CD4-positive, alpha-beta T cell treated with Interleukin-21 for 1 hour (primary cell): ENCODE measurements around the gene SULT2B1.

Source experiments
- DNase-seq: peaks from one replicate; pipeline ENCODE4 v3.0.0-alpha.2; 2020

Gene SULT2B1

DNA sequence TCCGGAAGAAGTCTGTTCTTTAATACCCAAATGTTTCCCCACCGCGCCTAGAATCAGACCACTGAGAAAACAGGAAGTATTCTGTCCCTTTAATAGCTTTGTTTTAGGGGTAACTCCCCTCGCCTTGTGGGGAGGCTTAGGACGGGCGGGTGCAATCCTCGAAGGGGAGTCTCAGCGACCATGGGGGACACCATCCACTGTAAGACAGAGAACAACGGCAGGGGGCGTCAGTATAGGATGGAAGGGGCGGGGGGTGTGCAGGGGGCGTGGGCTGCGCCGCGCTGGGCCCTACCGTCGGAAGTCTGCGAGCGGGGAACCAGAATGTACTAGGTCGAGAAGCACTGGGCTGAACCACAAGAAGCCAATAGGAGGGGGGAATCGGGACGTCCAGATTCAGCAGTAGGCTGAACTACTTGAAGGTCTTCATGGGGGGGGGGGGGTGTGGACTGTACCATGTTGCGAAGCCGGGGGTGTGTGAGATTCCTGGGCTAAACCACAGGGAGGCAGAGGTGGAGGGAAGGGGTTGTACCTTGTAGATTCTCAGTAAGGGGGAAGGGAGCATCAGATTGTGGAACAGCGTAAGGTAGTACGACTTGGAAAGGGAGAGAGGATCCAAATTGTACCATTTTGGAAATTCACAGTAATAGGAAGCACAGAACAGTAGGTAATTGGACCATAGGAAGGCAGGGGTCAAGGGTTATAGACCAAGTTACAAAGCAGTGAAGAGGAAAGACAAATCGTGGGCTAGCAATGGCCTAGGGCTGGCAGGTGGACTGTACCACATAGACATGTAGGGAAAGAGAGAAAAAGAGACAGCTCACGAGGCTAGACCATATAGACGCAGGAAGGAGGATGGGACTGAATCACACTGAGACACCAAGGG, 86.2 kb downstream of the SULT2B1 start:
- peak; percentile 94 for DNase-seq

DNA sequence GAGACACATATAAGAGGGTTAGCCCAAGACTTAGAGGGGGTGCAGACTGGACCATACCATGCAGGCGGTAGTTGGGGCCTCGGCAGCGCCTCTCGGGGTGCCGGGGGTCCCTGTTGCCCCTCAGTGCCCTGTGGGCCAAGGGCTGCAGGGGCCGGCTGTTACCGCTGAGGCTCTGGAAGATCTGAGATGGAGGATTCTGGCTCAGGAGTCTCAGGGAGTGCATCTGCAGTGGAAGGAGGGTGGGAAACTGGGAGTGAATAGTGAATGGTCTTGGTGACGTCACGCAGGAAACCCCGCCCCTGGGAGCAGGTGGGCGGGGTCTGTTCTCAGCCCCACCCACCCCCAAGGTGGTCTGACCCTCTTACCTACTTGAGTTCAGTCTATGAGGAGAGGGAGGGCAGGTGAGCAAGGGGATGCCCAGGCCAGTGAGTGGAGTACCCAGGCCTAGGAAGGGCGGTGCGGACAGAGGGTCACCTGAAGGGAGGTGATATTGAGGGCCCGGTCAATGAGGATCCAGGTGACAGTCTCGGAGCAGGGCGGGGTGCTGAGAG, 86.9 kb downstream of the SULT2B1 start:
- DNase-seq, result no peak

DNA sequence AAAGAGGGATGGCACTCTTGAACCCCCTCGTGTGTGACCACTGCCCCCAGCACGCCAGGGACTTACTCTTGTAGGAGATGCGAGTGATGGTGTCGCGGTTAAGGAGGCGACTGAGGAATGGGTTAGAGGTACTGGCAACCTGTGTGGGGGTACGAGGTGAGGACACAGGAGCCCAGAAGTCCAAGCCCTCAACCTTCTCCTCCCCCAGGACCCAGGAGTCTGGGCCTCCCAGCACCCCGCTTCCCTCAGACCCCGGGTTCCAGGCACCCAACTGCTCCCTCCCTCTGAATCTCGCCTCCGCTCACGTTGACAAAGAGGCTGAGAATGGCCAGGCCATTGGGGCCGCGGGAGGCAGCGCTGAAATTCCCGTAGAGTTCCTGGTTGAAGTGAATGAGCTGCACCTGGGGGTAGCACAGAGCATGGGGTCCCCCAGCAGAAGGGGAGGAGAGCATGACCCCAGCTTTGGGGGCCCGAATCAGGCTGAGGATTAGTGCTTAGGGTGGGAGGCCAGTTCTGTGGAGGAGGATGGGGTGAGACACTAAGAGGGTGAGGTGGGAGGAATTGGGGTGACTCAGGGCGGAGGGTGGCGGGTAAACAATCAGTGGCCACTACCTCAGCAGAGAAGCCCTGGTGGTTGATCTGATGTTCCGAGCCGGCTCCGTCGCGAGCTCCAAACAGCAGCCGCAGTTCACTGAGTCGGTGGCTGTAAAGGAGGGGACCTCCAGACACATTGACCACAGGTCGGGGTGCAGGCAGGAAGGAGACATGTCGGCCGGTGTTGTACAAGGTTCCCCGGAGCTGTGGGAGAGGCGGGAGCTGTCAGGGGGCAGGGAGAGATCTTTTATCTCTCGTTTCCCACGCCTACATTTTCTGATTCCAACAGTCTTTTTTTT, 87.8 kb downstream of the SULT2B1 start:
- DNase-seq, result peak; percentile 48

DNA sequence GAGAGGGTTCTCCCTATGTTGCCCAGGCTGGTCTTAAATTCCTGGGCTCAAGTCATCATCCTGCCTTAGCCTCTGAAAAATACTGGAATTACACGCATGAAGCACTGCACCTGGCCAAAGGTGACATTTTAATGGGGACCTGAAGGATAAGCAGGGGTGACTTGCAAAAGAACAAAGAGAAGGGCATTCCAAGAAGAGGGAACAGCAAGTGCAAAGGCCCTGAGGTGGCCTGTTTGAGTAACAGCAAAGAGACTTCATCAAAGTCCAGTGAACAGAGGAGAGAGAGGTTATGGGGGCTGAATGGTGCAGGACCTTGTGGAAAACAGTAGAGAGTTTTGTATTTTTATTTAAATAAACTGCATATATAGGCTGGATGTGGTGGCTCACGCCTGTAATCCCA, 89.9 kb downstream of the SULT2B1 start:
- DNase-seq, result no peak

DNA sequence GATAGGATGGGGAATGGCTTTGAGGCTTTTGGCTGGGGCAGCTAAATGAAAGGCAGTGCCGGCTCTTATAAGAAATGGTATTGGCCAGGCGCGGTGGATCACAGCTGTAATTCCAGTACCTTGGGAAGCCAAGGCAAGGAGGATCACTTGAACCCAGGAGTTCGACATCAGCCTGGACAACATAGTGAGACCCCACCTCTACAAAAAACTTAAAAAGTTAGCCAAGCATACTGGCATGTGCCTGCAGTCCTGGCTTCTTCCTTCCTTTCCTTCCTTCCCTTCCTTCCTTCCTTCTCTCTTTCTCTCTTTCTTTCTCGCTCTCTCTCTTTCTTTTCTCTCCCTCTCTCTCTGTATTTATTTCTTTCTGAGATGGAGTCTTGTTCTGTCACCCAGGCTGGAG, 90.9 kb downstream of the SULT2B1 start:
- no peak for DNase-seq

DNA sequence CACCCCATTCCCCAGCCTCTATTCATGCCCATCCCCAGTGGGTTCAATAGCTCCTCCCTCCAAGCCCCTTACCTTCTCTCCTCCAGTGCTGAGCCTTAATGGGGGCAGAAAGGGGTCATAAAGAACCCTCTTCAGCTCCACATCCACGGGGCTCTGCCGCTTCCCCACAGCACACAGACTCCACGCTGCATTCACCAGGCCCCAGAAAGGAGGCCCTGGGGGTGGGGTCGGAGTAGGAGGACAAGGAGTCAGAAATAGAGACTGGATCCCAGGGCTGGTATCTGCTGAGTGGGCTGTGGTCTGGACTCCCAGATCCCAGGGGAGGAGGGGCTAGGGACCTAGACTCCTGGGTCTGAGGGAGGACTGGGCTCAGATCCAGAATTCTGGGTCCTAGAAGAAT, 92.4 kb downstream of the SULT2B1 start:
- no peak for DNase-seq

DNA sequence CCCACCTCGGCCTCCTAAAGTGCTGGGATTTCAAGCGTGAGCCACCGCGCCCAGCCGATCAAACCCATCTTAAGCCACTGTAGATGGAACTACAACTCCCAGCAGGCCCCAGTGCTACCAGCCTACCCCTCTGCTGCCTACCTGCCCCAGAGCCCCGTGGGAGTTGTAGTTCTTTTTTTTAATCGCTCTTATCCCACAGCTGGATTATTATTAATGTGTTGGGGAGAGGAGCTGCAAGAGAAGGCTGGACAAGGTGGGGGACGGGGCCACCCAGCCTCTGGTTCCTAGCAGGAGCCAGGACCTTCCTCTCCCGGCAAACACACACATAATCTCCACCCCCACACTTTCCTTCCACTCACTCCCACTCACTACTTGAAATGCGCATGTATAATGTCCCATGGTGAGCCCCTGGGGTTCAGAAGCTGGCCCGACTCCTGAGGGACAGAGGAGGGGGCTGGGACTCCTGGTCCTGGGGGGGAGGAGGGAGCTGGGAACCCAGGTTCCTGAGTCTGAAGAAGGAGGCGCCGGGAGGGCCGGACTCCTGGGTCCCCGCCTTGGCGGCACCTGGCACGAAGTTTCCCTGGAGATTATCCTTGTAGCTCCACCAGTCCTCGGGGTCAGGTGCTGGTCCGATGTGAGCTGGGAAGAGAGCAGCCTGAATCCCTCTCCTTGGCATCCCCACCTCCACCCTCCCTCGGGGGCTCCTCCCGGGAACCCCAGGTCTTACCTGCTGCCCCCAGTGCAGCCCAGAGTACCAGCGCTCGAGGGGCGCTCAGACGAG, 93.1 kb downstream of the SULT2B1 start:
- peak; percentile 82 for DNase-seq

DNA sequence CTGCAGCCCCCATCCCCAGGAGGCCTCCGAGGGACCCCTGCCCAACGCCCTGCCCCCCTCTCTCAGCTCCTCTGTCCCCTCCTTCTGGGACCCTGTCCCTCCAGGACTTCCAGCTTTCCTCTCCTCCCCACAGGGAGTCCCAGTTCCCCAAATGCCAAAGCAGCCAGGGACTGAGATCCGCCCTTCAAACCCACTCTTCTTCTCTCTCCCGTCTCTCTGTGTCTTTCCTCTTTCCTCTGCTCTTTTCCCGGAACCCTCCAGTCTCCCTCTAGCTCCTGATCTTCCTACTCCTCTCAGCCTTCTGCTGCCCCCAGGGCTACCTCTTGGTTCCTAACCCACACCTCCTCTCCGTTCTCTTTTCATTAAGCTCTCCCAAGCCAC, 93.6 kb downstream of the SULT2B1 start:
- DNase-seq, result no peak

DNA sequence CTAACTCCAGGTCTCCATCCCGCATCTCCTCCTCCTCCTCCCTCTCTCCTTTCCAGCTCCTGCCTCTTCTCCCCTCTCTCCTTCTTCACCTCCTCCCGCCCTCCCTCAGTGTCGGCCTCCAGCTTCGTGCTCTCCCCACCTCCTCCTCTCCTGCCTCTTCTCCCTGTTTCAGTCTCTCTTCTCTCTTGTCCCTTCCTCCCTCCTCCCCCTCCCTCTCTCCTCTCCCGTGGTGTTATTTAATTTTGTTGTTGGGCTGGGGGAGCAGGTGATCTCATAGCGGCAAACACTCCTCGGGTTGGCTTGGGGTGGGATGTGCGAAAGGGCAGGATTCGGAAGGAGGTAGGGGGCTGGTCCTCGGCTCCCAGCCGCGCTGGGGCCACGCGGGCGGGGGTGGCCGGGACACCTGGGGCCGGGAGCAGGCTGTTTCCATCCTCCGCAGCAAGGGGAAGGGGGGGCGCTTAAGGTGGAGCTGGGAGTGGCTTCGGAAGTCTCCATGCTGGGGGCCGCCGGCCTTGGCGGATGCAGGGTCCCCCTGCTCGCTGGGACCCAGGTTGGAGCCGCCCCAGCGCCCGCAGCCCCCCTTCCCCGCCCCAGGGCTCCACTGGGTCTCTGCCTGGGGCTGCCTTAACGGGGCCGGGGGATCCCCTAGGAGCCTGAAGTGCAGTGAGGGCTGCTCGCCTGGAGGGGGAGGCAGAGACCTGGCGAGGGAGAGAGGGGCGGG, 94.2 kb downstream of the SULT2B1 start, which contains the start of gene CA11:
TSS of gene CA11 (minus strand) at position 187 of the 721 bp plus-strand sequence. CDS start 555 bp downstream, outside the sequence.
- peak; percentile 95 for DNase-seq

DNA sequence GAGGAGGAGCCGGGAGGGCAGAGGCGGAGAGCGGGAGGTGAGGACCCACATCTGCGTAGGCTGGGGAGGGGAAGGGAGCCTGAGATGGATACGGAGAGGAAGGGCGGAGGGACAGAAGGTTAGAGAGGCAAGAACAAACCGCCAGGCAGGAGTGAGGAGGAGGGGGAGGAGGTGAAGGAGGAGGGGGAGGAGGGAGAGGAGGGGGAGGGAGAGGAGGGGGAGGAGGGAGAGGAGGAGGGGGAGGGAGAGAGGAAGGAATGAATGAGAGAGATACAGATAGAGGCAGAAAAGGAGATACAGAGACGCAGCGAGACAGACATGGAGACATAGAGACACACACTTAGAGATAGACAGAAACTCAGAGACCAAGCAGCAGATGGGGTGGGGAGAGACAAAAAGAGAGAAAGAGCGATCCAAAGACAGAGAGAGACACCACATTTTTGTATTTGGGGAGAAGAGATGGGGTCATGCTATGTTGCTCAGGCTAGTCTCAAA, 94.8 kb downstream of the SULT2B1 start:
- no peak for DNase-seq

DNA sequence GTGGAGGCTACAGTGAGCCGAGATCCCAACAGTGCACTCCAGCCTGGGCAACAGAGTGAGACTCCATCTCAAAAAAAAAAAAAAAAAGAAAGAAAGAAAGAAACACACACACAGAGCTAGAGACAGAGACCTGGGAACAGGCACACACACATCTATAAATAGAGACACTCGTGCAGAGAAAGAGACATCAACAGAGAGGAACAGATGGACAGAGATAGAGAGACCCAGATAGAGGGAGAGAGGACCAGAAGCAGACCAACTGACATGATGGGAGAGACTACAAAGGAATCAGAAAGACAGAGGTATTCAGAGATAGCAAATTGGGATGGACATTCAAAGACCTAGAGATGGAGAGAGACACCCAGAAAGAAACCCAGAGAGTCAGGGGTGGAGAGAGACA, 96.2 kb downstream of the SULT2B1 start:
- no peak for DNase-seq
